ENCODE data around the gene PPP4R3B. TPM values are rescaled to one million over a fixed set of nuclear protein-coding genes. Genes with fewer than 3 reads are reported as not detected.

Gene PPP4R3B
- total RNA-seq, 1 donor = 57.1 TPM

DNA sequence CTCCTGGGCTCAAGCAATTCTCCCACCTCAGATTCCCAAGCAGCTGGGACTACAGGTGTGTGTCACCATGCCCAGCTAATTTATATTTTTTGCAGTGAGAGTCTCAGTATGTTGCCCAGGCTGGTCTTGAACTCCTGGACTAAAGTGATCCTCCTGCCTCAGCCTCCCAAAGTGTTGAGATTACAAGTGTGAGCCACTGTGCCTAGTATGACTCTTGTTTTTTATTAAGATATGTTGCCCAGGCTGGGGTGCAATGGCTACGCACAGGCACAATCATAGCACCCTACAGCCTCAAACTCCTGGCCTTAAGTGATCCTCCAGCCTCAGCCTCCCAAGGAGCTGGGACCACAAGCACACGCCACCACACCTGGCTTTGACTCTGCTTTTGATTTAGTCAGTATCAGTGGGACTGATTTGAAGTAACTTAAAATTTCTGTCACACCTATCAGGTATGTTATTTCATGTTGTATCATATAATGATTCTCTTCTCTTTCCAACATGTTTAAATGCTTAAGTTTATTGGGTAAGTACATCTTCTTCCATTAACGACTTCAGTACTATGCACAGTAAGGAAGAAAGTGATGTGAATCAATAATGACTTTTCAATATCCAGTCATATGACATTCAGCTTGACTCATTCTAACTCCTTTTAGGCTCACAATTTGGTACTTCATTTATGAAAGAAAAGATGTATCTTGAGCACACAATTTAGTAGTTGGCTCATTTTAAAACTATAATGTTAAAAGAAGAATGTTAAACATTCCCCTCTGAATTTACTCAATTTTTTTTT lies 6.3 kb downstream of the PPP4R3B start:
- DNase-seq (ENCODE audit: low read depth) = no peak
- H3K4me3 ChIP-seq (ENCODE audit: low read depth, low read length) = no peak overlapping the region
- no peak for TF ChIP-seq CTCF (IDR thresholded peaks at IDR 0.05; ENCODE audit: insufficient read depth, low read length)

DNA sequence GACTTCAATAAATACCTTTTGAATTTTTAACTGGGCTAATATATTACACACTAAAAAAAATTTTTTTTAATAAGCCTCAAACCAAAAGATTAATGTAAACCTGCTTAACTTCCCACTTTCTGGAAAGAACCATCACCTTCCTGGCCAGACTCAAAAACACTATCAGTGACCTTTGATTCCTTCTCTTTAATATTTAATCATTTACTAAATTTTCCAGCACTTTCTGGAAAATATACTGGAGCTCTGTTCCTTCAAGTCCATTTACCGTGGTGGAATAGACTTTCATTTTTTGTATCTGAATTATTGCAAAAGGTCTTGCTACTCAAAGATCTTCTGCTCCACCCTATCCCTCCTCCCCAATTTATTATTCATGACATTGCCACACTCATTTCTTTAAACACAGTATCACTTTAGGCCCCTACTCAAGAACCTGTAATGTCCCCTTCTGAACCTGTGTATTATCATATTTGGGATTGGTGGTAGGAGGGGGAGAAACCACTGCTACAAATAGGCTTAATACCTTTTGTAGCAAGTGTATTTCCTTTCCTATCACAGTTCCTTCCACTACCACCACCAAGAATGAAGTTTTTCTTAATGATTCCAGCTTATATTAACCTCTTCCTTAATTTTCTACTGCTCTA lies 7.4 kb downstream of the PPP4R3B start:
- no peak overlapping the region for H3K4me3 ChIP-seq (ENCODE audit: low read depth, low read length)
- TF ChIP-seq CTCF (IDR thresholded peaks at IDR 0.05; ENCODE audit: insufficient read depth, low read length) = no peak
- DNase-seq (ENCODE audit: low read depth) = no peak

DNA sequence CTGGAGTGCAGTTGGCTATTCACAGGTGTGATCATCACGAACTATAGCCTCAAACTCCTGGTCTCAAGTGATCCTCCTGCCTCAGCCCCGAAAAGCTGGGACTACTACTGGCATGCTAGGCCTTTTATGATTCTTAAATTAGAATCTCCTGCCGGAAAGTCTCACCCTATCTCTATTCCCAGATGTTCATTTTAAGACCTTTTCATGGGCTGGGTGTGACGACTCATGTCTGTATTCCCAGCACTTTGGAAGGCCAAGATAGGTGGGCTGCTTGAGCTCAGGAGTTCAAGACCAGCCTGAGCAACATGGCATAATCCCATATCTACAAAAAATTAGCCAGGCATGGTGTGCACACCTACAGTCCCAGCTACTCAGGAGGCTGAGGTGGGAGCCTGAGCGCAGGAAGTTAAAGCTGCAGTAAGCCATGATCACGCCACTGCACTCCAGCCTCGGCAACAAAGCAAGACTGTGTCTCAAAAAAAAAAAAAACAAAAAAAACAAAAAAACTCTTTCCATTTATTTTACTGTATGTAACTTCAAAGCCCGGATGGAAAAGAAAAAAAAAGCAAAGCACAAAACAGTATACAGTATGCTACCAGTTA lies 8.1 kb downstream of the PPP4R3B start:
- no peak for DNase-seq (ENCODE audit: low read depth)
- TF ChIP-seq CTCF (IDR thresholded peaks at IDR 0.05; ENCODE audit: insufficient read depth, low read length) = no peak
- no peak overlapping the region for H3K4me3 ChIP-seq (ENCODE audit: low read depth, low read length)

DNA sequence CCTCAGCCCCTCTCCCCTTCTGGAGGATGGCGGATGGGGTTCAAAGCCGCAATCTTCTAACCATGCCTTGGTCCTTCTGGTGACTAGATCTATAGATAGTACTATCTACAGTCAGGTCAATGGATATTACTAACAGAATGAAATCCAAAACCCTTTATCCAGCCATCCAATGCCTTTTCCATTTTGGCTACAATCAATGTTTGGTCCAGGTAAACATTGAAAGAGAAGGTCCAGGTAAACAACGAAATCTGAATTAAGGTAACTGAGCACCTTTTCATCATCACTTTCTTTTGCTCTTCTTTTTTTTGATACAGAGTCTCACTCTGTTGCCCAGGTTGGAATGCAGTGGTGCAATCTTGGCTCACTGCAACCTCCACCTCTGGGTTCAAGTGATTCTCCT lies 9.7 kb downstream of the PPP4R3B start:
- TF ChIP-seq CTCF (IDR thresholded peaks at IDR 0.05; ENCODE audit: insufficient read depth, low read length) = no peak
- DNase-seq (ENCODE audit: low read depth) = no peak
- no peak overlapping the region for H3K4me3 ChIP-seq (ENCODE audit: low read depth, low read length)

DNA sequence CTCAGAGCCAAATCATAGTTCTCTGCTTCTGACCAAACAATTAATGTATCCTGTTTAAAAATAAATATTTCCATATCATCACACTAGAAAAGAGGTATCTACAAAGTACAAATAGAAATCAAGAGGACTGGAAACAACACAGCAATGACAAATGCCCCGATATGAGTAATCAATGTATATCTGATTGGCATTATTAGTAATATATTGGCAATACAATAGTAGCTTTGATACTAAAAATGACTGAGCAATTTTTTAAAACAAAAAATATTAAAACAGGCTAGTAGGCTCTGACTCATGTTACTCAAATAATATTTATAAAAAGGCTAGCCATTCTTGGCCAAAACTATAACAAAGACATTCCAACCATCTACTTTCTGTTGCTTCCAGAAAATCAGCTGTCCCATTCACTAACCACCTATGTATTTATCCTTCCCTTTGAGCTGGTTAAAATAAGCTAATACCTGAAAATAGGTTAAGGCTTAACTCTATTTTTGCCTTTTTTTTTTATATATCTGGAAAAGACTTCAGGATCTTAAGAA lies 13.3 kb downstream of the PPP4R3B start:
- DNase-seq (ENCODE audit: low read depth) = peak; percentile 59
- H3K4me3 ChIP-seq (ENCODE audit: low read depth, low read length) = no peak overlapping the region
- no peak for TF ChIP-seq CTCF (IDR thresholded peaks at IDR 0.05; ENCODE audit: insufficient read depth, low read length)

DNA sequence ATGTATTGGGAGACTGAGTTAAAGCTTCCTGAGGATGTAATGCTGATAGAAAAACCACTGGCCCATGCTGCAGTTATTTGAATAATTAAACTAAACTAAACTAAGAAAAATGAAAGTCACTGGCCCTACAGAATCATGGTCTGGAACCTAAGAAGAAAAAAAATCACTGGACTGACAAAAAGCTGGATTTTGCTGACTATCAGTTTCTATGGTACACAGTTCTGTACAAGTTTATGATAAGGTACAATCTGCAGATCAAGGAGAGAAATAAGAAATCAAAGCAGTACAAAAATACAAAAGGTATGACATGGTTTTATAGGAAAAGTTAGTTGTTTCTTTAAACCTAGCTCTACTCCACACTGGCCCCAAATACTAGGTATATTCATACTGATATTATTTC lies 15.6 kb downstream of the PPP4R3B start:
- TF ChIP-seq CTCF (IDR thresholded peaks at IDR 0.05; ENCODE audit: insufficient read depth, low read length) = no peak
- DNase-seq (ENCODE audit: low read depth) = no peak
- no peak overlapping the region for H3K4me3 ChIP-seq (ENCODE audit: low read depth, low read length)

Data from fibroblast of the aortic adventitia (primary cell).